Stimulated activated CD4-positive, alpha-beta T cell treated with anti-CD3 and anti-CD28 coated beads, Interleukin-2, amount 100 ng/mL, for 4 hours (primary cell): Measurements from ENCODE around the gene TRA2B.

Source experiments
- DNase-seq: peaks from one replicate; pipeline ENCODE4 v3.0.0-alpha.2; 2020; ENCODE audit warnings: low read depth

TRA2B gene

DNA sequence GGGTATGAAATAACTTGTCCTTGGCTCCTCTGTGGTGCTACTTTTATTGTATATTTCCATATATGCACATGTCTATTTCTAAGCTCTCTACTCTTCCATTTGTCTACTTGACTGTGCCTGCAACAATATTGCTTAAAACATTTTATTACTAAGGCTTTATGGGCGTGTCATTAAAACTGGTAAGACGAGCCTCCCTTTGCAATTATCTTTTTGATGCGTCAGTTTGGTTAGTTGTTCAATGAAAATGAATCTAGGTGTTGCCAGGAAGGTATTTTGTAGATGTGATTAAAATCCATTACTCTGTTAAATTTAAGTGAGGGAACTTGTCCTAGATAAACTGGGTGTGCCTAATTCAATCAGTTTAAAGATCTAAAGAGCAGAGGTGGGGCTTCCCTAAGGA is 12.9 kb upstream of the TRA2B start:
- DNase-seq = no peak

DNA sequence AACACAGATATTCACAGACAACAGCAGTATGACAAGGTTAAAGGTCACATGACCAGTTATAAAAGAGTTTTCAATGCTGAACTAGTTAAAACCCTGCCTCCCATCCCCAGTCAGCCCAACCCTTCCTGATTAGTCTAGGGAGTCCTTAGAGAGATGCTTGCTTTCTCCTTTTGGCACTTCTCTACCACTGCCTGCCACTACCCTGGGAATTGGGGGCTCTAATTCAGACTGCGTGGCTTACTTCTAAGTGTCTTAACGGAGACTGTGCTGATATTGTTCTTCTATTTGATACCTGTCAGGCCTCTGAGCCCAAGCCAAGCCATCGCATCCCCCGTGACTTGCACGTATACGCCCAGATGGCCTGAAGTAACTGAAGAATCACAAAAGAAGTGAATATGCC is 11.7 kb upstream of the TRA2B start:
- no peak for DNase-seq

DNA sequence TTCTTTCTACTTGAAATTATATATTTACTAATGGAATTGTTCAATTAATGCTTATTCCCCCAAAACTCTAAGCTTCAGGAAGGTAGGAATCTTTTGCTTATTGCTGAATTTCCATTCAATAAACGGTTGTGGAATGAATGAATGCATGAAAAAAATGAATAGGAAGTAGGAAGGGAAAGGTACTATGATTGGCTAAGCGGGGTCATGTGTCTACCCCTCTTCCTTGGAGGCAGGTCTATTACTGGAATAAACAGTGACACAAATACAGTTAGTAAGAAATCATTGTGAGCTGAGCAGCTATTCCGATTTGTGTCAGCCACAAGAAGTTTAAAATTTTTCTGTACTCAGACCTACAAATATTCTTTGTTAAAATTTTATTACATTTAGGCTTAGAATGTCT is 10.5 kb upstream of the TRA2B start:
- no peak for DNase-seq

DNA sequence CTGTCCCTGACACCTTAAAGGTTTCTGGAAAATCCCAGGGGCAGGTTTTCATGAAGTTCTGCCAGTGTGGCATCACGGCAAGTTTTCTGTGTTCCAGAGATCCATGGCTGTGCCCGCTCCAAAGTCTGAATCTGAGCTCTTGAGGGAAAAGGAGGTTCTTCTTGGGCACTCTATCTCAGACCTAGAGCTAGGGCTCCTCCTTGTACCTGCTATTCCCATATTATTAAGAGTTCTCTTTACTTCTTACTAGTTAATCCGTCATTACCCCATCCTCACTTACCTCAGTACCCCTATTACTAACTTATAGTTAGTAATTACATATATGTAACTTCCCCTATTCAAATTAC is 5.9 kb upstream of the TRA2B start:
- no peak for DNase-seq

DNA sequence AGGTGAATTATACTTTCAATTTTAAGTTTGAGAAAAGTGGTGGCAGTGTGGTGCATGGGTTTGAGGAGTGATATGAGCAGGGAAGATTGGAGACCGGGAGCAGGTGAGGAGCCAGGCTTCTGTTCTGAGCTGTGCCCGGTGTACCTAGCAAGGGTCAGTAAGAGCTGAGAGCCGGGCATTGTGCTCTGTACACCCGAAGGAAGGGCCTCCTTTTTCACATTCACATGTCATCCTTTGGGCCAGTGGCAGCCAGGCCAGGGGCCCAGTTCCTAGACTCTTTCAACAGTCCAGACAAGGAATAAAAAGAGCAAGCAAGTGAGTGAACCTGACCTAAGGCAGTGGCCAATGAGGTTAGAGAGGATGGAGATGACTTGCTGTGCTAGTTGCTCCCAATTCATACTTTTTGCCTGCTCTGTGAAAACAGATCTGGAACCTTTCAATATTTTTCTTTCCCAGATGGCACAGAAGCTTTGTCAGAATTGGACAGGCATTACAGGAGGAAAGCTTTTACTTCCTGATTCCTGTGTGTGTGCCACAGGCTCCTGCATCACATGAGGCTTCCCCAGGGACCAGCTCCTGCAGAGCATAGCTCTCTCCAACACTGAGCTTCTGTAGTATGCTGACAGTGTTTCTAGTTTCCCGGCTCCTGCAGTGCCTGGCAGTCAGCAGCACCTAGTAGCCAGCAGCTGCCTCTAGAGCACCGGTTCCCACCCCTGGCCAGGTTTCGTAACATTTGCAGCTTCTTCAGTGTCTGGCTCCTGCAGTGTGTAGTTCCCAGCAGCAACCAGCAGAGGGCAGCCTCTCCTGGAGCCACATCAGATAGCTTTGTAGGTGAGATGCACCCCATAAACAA is 5.3 kb upstream of the TRA2B start:
- peak; percentile 68 for DNase-seq

DNA sequence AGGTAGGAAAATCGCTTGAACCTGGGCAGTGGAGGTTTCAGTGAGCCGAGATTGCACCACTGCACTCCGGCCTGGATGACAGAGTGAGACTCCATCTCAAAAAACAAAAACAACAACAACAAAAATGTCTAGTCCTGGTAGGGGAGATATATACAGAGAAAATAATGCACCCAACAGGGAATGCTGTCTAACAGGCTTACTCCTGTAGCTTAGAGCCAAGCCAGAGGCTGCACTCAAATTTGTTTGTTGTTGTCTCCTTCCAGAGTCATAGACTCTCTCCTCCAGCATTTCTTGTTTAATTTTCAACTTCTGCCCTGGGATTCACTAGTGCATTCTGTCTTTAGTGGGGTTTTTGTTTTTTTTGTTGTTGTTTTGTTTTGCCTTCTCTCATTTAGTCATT is 4.6 kb upstream of the TRA2B start:
- no peak for DNase-seq

DNA sequence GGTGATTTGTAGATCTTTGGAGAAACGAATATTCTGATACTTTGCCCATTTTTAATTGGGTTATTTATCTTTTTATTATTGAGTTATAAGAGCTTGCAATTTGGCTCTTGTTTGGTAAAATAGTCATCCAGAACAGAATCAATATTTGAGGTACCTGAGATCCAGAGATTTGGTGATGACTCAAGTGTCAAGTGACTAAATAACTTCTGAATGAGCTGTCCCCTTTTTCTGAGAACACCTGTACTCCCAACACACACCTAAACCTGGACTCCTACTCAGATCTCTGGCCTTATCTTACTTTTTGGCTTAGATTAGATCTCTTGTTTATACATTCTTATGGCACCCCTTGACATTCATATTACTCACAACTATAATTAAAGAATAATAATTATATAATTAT is 3.1 kb upstream of the TRA2B start:
- DNase-seq = no peak

DNA sequence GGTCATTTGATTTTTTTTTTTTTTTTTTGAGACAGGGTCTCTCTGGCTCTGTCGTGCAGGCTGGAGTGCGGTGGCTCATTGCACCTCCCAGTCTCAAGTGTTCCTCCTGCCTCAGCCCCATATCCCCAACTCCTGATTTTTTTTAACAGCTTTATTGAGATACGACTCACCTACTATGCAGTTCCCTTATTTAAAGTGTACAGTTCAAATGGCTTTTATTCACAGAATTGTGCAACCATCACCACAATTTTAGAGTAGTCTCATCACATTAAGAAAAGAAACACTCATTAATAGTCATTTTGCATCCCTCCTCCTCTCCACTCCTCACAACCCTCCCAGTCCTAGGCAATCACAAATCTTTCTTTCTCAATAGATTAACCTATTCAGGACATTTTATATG is 1.9 kb upstream of the TRA2B start:
- no peak for DNase-seq

DNA sequence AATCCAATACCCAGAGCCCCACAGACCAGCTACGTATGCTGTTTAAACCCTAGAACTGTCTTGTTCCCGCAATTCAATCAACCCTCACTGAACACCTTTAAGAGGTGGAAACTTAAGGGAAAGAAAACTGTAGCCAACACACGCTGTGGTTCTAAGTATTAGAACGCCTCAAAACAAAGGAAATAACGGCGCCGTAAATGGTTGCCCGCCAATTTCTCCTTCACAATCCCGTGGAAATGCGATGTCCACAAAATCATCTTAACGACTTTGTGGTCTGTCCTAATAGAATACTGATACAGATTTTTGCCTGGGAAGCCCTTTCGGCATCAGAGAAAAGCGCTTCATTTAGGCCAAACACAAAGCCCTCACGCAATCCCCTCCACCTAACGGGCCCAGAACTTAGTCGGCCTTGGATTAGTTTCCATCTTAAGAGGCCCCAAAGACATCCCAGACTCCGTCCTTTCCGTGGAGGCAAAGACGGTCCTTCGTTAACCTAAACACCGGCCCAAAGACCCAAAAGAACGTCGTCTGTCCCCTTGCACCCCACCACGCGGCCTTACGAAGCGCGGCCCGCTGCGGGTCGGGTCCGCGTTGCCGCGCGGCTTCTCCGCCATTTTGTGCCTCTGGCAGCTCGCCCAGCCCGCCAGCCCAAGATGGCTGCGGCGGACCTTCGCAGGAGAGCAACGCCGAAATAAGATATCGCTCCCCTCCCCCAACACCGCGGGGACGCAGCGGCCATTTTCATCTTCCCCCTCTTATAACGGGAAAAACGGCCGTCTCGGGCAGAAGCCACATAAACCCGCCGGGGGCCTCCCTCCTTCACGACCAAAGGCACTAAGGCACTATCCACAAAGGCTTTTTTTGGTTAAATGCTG is 763 bp downstream of the TRA2B start:
- DNase-seq = peak; percentile 74

DNA sequence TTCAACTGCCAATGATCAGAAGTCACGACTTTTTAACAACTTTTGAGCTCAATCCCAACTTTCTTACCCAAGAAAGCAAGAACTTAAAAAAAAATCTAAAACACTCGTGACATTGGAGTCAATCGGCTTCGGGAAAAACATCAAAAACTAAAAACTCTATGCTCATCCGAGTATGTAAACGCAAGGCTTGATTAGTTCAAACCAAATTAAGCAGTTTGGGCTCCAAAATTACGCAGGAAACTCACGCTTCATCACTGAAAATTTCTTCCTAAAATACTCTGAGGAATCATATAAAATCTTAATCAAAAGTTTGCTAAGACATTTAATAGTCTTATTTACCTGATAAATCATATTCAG is 1.6 kb downstream of the TRA2B start:
- DNase-seq = no peak

DNA sequence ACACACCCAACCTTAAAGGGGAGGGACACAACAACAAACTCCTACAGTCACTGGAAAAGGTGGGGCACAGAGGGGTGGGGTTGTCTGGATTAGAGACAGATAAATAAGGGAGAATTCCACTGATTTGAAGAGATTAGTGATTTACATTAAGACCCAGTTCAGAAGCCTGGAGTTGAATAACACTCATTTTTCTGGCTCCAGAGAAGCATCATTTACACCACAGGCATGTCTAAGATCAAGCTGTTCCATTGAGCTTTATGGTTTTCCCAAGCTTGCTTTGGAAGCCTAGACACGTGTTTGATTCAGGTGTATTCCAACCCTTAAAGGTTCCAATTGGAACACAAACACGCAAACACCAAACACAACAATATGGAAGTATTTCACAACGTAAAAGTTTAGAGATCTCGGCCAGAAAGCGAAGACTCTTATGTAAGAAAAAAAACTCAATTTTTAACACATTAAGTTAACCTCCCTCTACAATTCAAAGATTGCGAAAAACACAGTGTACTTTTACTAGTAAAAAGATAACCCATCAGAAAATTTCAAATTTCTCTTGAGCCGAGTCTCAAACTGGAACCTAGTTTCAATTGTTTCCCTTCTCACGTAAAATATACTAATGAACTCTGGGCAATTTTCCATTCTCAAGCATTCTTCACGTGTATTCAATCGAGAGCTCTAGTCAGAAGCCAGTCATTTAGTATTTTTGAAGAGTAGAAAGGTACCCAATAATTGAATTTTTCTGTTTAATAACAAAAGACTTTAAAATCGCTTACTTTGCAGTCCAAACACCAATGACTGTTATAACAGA is 2.1 kb downstream of the TRA2B start:
- DNase-seq = no peak

DNA sequence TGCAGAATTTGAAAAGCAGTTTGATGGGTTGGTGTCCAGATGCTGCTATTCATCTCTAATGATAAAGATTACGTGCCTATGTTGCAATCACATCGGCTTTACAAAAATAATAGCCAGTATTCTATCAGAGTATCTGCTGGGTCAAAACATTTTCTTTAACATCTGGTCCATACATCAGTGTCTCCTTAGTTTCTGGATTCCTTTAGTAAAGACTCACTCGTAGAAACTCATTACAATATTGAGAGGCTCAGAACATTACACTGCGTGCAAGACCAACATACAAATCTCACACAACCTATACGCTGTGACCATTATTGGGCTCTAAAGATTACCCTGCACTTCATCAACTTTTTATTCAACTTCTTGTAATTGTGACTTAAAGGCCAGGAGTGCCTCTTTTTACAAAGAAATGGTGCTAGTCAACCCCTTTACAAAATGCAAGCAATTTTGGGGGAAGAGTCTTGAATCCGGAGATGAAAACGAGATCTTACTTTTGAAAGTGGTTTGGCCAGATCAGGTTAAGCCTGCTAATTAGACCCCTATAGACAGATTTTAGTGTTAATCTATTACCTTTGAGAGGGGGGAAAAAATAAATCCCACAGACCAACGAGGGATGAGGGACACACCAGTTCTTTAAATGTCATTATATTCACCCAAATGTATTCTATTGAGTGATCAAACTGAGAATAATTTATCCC is 2.9 kb downstream of the TRA2B start:
- no peak for DNase-seq

DNA sequence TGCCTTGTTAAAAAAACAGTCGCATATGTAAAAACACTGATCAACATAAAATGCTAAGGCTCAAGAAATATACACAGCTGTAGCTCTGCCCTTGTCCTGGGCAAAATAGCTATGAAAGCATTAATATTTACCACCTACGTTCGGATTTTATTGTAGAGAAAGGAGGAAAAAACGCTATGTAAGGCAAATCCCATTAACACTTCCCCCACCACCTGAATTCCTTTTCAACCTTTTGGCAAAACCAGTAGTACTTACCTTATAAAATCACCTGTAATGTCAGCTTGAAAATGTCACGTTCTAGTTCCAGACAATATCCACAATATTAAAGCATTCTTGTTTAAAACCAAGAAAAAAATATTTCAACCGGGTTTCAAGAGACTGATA is 3.6 kb downstream of the TRA2B start:
- DNase-seq = no peak

DNA sequence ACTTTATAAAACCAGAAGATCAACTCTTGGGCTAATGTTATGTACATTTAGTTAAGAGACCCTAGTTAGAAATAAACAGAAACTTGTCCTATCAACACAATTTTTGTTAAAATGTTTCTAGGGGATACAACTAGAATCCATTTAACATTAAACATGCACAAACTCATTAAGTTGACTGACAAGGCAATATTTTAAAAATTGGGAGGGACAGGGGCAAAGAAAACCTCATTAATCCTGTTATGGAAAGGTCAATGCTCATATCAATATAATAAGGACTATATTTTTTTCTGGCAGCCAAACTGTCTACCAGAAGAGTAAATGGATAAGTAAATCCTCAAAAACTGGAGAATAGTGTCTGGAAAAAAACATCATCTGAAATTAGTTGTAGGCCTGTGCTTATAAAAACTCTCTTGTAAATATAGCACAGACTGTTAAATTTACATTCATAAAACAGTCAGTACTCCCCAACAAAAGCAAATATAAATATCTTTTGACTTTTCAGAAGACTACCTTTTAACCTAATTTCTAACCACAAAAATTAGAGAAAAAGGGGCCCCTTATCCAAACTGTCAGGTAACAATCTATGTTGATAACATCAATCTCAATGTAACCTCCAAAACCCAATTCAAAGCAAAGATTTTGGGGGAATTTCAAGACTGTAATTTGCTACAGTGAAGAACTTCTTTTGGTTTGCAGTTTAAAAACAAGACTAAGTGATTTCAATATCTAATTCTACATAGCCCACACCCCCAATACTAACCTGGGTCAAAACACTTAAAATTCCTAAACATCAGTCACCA is 4.2 kb downstream of the TRA2B start:
- no peak for DNase-seq

DNA sequence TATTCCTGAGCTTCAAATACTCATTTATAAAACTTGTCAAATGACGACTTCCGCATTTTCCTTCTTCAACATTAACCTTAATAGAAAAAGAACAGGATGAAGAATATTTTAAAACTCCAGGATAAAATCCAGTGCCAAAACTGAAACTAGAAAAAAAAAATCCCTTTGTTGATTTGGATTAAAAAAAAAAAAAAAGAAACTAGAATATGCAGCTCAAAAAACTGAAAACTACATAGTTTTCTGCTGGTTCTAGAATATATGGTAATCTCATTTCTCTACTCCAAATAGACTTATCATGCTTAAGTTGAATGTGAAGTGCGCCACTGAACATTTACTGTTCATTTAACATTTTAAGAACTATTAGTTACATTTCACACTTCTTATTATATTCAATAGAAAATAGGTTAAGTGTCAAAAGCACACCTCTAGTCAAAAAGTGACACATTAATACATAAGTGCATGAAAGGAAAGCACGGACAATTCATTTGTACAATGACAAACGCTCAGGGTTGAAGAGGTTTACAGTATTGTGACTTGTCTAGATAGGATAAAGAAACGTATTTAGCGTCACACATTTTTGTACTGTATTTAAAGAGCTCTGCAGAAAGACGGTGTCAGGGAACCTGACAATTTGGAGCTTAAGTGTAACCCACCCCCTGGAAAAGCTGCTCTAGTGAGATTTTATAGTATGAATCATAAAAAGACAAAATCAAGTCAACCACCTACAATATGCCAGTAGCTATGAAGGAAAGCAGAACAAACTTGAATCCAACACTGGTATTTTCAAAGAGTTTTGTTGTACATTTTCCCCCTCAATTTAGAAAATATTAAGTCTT is 5.8 kb downstream of the TRA2B start:
- DNase-seq = no peak

DNA sequence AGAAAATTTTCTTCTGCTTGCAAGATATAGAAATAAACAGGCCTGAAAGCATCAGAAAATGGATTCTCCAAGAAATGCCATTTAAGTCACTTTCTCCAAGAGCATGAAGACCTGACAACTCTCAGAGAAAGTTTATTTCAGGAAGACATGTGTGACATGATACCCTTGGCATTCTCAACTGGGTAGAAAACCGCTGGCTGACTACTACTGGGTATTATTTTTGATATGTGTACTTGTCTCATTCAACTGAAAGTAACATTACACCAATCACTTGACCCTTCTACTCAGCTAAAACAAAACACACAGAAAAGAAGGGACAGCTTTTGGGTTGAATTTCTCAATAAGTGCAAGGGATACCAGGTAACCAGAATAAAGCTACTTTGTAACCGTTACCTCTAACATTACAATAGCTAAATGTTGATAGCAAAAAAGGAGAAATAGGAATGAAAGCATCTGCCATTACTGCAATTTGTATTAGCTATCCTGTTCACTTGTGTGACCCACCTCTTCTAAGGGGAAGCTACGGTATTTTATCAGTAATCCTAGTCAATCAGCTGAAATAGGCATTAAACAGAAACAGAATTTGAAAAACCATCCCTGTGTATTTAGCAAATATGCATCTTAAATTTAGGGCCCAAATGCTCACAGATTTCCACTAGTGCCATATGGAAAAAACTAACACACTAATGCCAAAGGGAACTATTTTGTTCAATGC is 7.3 kb downstream of the TRA2B start:
- no peak for DNase-seq

DNA sequence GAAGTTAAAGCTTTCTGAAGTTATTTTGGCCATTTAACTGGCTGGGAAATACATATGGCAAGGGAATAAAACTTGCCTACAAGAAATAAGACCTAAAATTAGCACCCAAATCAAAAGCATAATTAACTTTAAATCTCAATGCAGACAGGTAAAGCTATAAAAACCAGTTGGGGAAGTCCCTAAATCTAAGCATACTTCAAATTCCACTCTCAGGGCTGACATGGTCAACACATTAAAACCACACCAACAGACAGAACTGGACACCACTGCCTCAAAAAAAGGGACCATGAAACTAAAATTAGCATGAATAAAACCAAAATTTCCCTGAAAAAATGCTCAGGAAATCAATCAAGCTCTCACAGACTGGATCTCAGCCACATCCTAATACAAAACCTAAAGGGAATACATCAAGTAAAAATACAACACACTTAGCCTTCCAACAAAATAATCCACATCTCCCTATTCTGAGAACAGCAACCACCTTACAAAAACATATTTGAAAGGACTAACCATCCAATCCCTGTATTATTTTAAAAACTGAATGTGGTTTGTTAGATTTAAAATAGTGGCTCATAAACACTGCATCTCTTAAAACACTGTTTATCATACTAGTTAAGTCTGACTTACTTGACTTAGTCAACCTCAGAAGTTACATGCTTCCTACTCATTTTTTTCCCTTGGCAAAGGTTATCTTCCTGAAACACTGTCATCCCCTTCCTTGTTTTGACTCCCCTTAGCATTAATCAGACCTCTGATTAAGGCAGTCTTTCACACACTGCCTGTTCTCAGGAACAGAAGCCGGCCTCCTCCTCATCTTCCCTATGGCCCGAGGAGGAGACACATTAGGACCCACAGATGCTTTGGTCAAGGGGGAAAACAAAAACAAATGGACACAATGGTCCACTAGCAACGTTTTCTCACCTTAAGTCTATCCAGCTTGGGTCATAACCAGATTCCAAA is 8.3 kb downstream of the TRA2B start:
- DNase-seq = no peak

DNA sequence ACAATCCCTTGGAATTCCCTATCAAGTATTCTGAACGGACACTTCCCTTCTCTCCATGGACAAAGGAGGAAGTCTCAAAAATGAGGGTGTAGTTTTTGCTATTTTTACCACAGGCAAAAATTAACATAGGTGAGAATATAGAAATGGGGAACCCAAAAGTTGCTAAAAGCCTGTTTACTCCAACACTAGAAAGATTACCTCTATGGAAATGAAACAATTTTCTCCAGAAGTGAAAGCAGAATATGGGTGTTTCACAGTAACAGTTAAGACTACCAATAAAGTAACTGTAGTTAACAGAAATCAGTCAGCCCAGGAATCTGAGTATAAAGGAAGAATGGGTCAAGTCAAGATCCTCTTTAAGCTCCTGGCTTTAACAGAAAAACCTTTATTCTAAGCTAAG is 9.3 kb downstream of the TRA2B start:
- DNase-seq = no peak
